ENCODE data around the gene DPAGT1.
"Not testable (repeated sequence)": the region's sequence is repeated elsewhere in the genome, so short reads cannot be mapped to it uniquely, and the experiment has no call there.

Gene DPAGT1

GRCh38 chr11:119115484-119116234 lies 14.0 kb upstream of the DPAGT1 start:
- DNase-seq = no peak

GRCh38 chr11:119114351-119114750 lies 12.7 kb upstream of the DPAGT1 start:
- DNase-seq = no peak

GRCh38 chr11:119113716-119114115 lies 12.1 kb upstream of the DPAGT1 start:
- DNase-seq = no peak

GRCh38 chr11:119112314-119113020 lies 10.8 kb upstream of the DPAGT1 start:
- DNase-seq = no peak

- no peak for DNase-seq
Observed at GRCh38 chr11:119111361-119111925, 9.8 kb upstream of the DPAGT1 start.

- no peak for DNase-seq
Observed at GRCh38 chr11:119110439-119110838, 8.8 kb upstream of the DPAGT1 start.

DNA sequence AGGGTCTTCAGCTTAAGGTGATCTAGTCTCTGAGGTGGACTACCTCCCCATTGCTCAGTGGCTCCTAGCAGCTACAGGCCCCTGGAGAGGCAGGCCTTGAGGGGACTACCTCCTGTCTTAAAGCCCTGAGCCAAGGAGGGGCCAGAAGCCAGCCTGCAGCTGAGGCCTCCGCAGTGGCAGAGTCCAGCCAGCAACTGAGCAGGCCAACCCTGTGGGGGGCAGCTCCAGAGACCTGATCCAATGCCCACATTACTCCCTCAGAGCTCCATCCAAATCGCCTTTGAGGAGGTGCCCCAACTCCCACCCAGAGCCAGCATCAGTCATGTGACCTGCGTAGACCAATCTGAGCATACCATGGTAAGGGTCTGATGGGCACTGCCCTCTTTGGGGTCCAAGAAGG lies 8.2 kb upstream of the DPAGT1 start:
- DNase-seq = no peak

DNA sequence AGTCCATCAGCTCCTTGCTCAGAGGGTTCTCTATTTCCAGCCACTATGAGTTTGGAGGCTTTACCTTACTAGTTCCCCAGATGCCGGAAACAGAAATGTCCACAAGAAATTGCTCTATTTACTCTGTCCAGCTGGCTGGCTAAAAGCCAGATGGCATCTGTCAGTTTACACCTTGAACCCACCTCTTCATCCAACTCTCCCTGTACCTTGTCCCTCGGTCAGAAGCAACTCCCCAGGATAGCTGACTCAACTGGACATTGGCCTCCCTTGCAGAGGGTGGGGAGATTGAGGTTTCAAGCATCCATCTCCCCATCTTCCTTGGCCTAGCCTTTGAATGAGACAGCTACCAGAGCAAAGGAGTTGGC lies 7.2 kb upstream of the DPAGT1 start:
- DNase-seq = no peak

DNA sequence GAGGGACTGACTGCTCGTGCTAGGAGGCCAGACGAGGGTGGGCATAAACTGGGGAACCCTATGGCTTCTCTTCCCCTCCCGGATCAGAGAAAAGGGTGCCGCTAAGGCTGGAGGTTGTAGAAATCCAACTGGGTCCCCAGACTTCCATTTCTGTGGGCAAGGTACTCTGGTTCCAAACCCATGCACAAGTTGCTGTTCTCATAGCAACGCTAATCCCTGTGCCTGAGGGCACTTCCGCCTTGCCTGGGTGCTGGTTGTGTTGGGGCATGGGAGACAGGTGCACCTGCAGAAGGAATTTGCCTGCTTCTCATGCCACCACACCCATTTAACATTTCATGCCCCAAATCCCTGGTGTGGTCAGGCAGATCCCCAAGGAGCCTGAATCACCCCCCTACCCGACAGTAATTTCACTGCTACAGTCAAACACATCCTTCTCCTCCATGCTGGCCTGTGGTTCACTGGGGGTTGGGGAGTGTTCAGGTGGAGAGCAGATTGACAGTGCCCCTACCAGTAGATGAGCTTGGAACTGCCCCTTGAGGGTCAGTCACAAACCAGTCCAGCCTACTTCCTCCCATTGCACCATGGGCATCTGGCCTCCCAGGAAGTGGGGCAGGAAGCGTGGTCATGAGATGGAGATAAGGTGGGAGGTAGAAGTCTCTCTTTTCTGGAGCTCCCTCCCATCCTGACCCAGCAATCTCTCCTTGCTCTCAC lies 6.6 kb upstream of the DPAGT1 start:
- DNase-seq = no peak

DNA sequence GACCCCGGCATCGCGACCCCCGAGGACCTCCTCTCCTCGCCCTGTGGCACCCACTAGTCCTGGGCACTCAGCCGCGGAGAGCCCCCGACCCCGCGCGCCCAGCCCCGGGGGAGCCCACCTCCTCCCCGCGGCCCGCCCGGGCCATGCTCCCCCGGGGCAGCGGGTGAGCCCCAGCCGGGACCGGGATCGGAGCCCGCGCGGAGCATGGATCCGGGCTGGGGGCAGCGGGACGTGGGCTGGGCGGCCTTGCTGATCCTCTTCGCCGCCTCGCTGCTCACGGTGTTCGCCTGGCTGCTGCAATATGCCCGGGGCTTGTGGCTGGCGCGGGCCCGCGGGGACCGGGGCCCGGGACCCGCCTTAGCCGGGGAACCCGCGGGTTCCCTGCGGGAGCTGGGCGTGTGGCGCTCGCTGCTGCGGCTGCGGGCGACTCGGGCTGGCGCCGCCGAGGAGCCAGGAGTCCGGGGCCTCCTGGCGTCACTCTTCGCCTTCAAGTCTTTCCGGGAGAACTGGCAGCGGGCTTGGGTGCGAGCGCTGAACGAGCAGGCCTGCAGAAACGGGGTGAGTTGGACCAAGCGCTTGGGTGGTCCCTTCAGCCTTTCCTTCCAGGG lies 6.0 kb upstream of the DPAGT1 start:
- DNase-seq = no peak

DNA sequence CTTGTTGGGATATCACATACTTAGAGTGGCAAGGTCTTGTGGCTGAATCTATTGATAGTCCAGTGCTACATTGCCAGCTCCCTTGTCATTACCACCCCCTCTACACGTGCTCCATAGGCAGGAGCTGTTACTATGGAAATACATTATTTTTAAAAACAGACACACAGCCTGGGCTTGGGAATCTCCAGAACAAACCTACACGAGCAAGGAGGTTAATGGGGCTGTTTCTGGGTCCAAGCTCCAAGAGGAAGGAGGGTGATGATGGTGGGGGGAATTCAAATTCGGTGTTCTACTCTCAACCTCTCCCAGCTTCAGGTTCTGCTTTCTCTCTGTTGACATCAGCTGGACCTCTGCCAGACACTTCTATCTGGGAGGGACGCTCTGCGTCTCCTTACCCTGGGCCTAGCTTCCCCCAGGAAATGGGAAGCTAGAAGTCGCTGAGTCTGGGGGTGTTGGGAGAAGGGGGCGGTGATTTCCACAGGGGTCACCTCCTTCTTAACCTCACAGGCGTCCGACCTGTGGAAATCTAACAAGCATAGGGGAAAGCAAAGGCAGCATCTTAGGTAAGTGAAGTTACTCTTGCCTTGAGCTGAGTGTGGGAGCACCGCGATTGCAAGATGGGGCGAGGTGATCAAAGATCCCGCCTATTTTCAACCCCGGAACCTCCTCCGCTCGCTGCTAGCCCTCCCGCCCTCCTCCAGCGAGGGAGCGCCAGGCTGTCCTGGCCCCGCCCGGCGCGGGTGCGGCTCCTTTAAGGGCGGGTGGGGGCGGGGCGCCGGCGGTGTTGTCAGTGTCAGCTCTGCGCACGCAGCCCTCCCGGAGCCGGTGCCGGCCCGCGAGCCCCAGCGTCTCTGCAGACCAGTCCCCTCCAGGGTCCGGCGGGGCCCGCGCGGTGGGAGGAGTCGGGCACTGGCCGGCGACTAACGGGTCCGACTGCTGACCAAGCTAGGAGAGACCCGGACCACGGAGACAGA lies 5.2 kb upstream of the DPAGT1 start, which contains the start of gene C2CD2L:
Gene C2CD2L (plus strand): TSS at position 781 of the 974 bp plus-strand sequence. CDS start 398 bp downstream, outside the sequence.
- DNase-seq = peak; percentile 65

GRCh38 chr11:119103793-119104192 lies 2.1 kb upstream of the DPAGT1 start:
- DNase-seq = no peak

DNA sequence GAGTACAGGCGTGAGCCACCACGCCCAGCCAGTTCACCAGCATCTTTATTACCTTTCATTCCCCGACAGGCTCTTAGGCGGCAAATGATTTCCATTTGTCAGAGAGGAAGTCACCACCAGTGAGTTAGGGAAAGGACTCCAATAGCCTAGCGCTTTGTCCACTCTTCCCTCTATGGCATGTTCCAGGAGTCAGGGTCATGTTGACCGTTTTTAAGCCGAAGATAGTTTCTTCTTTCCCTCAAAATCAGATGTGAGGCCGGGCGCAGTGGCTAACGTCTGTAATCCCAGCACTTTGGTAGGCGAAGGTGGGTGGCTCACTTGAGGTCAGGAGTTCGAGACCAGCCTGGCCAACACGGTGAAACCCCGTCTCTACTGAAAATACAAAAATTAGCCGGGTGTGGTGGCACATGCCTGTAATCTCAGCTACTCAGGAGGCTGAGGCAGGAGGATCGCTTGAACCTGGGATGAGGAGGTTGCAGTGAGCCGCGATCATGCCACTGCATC lies 1.6 kb upstream of the DPAGT1 start:
- not testable (repeated sequence) for DNase-seq

GRCh38 chr11:119100994-119101758 lies 477 bp downstream of the DPAGT1 start:
- DNase-seq = no peak

DNA sequence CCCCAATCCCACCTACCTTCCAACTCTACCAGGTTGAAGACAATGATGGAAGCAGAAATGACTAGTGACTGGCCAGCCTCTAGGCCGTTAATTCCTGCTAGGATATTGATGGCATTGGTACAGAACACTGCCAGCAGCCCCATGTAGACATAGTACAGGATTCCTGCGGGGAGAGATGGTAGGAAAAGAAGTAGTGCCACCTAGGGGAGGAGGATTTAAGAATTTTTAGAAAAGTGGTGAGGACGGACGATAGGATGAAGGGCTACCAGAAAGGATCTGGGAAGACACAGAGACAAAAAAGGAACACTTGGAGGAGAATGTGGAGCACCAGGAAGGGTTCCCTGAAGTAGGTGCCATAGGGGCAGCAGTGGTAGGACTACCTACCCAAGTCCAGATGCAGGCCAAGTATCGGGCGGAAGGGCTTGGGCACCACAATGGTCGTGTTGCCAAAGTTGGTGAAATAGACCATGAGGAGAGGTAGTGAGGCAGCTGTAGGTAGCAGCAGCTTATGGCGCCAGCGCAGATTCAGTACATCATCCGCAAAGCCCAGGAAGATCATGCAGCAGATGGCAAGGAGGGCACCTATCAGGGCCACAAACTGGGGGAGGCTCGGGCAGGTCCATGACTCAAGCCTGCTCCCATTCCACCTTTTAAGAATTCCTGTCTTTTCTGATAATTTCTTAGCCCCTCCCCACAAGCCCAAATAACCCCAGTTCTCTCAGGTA lies 1.2 kb downstream of the DPAGT1 start:
- DNase-seq = no peak

DNA sequence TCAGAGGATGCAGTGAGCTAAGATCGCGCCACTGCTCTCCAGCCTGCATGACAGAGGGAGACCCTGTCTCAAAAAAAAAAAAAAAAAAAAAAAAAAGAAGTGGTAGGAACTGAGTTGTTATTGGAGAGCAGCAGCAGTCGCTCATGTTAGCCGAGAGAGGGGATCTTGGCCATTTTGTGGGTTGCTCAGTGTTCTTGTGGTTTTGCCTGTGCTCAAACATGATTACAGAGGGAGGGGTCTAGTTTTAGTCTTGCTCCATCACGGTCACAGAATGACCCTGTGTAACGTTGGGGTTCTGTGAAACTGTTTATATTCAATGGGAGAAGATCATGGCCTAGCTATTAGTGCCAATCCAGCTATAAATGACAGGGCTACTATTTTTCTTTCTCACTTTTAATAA lies 1.9 kb downstream of the DPAGT1 start:
- no peak for DNase-seq

- peak; percentile 99 for DNase-seq
Observed at GRCh38 chr11:119095066-119095880, 6.4 kb downstream of the DPAGT1 start.

GRCh38 chr11:119094816-119095065 lies 6.9 kb downstream of the DPAGT1 start:
- no peak for DNase-seq

All from DMS153 (cell line).